Type B pancreatic cell (in vitro differentiated cells): ENCODE measurements around the gene FIGLA. TPM values are rescaled to one million over a fixed set of nuclear protein-coding genes. Genes with fewer than 3 reads are reported as not detected.
"Not testable (repeated sequence)": the region's sequence is repeated elsewhere in the genome, so short reads cannot be mapped to it uniquely, and the experiment has no call there.

Source experiments
- DNase-seq: peaks from one replicate; pipeline ENCODE4 v3.0.0; 2021; ENCODE audit warnings: mixed read lengths; ENCODE audit not compliant: unreplicated experiment; ENCODE audit errors: extremely low spot score
- H3K27ac Mint-ChIP-seq: 2 replicates; pipeline ENCODE4 v1.8.0; 2021; ENCODE audit warnings: mild to moderate bottlenecking, mixed read lengths
- H3K27me3 Mint-ChIP-seq: 2 replicates; pipeline ENCODE4 v1.8.0; 2021; ENCODE audit warnings: mixed read lengths
- H3K36me3 Mint-ChIP-seq: 2 replicates; pipeline ENCODE4 v1.8.0; 2021; ENCODE audit warnings: mixed read lengths
- H3K4me1 Mint-ChIP-seq: one replicate; pipeline ENCODE4 v1.8.0; 2021; ENCODE audit warnings: mixed read lengths; ENCODE audit not compliant: unreplicated experiment
- H3K4me3 Mint-ChIP-seq: 2 replicates; pipeline ENCODE4 v1.8.0; 2021; ENCODE audit warnings: mild to moderate bottlenecking, mixed read lengths
- H3K9me3 Mint-ChIP-seq: 2 replicates; pipeline ENCODE4 v1.8.0; 2021; ENCODE audit warnings: mixed read lengths
- total RNA-seq: library from RNA; stranded (reverse); gene quantifications from 2 replicates; pipeline ENCODE4 v1.2.1, GENCODE V29; 2021; ENCODE audit warnings: low replicate concordance
- TF ChIP-seq, protein P1 (sequence below): fragments of 200-600 bp; sonication (generic); conservative IDR thresholded peaks from 2 replicates; pipeline ENCODE4 v1.5.0; 2021; ENCODE audit warnings: antibody characterized with exemption, mild to moderate bottlenecking

The FIGLA gene
- total RNA-seq, 1 donor from 2014 or later = not detected

DNA sequence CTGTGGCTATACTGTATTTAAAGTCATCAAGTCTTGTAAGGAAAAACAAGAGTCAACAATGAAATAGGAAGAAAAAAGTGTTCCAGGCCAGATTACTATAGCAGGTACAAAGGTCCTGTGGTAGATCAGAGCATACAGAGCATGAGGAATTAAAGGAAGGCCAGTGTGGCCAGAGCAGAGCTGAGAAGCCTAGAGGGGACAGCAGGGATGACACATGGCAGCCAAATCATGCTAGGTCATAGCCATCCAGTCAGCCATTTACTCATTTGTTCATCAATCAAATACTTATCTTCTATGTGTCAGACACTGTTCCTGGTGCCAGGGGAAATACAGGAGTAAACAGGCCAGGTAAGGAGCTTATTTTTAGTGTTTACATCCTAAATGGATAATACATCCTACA, 46.8 kb downstream of the FIGLA start:
- Mint-ChIP-seq H3K27ac (no peak overlapping the region), H3K4me3 (no peak overlapping the region), H3K36me3 (peaks cover 4% of the 10 kb centered on the region), H3K9me3 (no peaks in the 10 kb centered on the region), H3K4me1 (peaks cover 11% of the 10 kb centered on the region), H3K27me3 (peaks cover 26% of the 10 kb centered on the region)
- no peak for DNase-seq
- TF ChIP-seq, protein P1, sequence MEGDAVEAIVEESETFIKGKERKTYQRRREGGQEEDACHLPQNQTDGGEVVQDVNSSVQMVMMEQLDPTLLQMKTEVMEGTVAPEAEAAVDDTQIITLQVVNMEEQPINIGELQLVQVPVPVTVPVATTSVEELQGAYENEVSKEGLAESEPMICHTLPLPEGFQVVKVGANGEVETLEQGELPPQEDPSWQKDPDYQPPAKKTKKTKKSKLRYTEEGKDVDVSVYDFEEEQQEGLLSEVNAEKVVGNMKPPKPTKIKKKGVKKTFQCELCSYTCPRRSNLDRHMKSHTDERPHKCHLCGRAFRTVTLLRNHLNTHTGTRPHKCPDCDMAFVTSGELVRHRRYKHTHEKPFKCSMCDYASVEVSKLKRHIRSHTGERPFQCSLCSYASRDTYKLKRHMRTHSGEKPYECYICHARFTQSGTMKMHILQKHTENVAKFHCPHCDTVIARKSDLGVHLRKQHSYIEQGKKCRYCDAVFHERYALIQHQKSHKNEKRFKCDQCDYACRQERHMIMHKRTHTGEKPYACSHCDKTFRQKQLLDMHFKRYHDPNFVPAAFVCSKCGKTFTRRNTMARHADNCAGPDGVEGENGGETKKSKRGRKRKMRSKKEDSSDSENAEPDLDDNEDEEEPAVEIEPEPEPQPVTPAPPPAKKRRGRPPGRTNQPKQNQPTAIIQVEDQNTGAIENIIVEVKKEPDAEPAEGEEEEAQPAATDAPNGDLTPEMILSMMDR = no peak

- H3K36me3 Mint-ChIP-seq = peaks cover 4% of the 10 kb centered on the region
- H3K27ac Mint-ChIP-seq = no peak overlapping the region
- DNase-seq = no peak
- no peak overlapping the region for H3K4me3 Mint-ChIP-seq
- H3K4me1 Mint-ChIP-seq = peaks cover 11% of the 10 kb centered on the region
- H3K27me3 Mint-ChIP-seq = peaks cover 24% of the 10 kb centered on the region
- TF ChIP-seq, protein P1 = no peak
- H3K9me3 Mint-ChIP-seq = no peaks in the 10 kb centered on the region
Observed at GRCh38 chr2:70743068-70743467, 47.4 kb downstream of the FIGLA start.

- H3K9me3 Mint-ChIP-seq, H3K36me3 Mint-ChIP-seq, H3K27ac Mint-ChIP-seq, H3K4me3 Mint-ChIP-seq, H3K4me1 Mint-ChIP-seq, DNase-seq: not testable (repeated sequence)
- H3K27me3 Mint-ChIP-seq = peaks cover 32% of the 10 kb centered on the region
Observed at GRCh38 chr2:70739492-70739891, 51.0 kb downstream of the FIGLA start.

DNA sequence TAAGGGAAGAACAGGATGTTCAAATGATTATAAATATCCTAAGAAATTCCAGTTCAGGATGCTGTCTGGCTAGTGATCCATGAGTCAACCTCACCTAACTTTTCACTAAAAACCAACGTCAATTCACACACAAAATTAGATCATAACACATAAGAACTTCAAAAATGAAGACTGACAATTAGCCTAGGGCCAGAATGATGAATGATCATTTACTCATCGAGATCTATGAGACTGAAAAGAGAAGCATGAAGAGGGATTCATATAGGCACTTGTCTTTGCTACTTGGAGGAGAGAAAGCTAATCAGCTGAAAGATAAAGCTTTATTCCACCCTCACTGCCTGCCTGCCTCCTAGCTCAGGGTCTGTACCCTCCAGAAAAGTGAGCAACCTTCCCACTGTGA, 52.3 kb downstream of the FIGLA start:
- H3K36me3 Mint-ChIP-seq = no peaks in the 10 kb centered on the region
- no peak overlapping the region for H3K4me3 Mint-ChIP-seq
- no peak overlapping the region for H3K27ac Mint-ChIP-seq
- peaks cover 39% of the 10 kb centered on the region for H3K27me3 Mint-ChIP-seq
- no peak for DNase-seq
- H3K4me1 Mint-ChIP-seq = peaks cover 5% of the 10 kb centered on the region
- TF ChIP-seq, protein P1 = no peak
- H3K9me3 Mint-ChIP-seq = peaks cover 4% of the 10 kb centered on the region

DNA sequence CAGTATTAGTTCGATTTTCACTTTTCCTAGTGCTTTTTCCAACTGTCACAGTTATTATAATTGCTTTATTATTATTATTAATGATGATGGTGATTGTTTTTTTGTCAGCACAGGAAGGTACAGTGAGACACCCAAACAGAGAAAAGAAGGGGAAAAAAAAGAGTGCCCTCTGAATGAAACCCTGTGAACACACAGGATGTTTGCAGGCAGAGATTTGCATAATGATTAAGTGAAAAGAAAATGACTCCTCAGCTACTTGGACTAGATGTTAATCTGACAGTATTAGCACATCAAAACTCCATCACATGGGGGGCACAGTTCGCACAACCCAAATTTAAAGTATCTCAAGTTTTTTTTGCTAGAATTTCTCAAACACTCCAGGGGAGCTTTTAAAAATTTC, 55.4 kb downstream of the FIGLA start:
- Mint-ChIP-seq H3K27ac (no peak overlapping the region), H3K36me3 (no peaks in the 10 kb centered on the region), H3K9me3 (peaks cover 4% of the 10 kb centered on the region), H3K4me3 (no peak overlapping the region), H3K27me3 (peaks cover 56% of the 10 kb centered on the region), H3K4me1 (peaks cover 7% of the 10 kb centered on the region)
- no peak for DNase-seq
- TF ChIP-seq, protein P1 = no peak

DNA sequence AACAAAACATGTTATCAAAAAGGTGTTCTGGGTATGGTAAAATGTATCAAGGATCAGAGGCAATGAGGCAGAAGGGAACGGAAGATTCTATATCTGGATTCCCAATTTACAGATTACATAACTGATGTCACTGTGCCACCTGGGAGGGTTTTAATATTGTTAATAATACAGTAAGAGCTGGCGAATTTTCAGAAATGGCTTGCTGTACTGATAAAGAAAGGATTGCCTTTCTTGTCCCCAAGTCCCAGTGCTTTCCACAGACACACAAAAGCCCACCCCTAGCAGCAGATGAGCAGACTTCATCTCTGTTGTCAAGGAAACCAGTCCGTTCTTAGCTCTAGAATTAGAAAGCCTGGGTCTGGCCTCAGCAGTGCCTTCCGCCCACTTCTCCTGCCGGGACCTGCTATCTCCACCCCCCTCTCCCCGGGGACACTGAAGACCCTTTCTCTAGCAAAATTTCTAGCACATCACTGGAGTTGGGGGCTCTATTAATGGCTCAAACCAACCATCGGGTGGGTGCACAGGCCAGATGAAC, 56.7 kb downstream of the FIGLA start:
- TF ChIP-seq, protein P1 = no peak
- peaks cover 7% of the 10 kb centered on the region for H3K4me1 Mint-ChIP-seq
- H3K36me3 Mint-ChIP-seq = no peaks in the 10 kb centered on the region
- no peak overlapping the region for H3K4me3 Mint-ChIP-seq
- no peak overlapping the region for H3K27ac Mint-ChIP-seq
- H3K9me3 Mint-ChIP-seq = peaks cover 4% of the 10 kb centered on the region
- peaks cover 54% of the 10 kb centered on the region for H3K27me3 Mint-ChIP-seq
- DNase-seq = no peak
